Suprapubic skin (tissue), 3 donors: Measurements from ENCODE around the gene ANKRD63.

Experiments used
- CTCF ChIP-seq, 2 donors: fragments of 200-600 bp in 1 of 2; fragments of 450-650 bp in 1 of 2; sonication (generic) in 1 of 2; IDR thresholded peaks; one replicate each; pipeline ENCODE4 v1.5.1; 2016 to 2019; ENCODE audit warnings: antibody characterized with exemption in 2 of 2, mild to moderate bottlenecking in 1 of 2, moderate library complexity in 1 of 2
- EP300 ChIP-seq: sonication (generic); formaldehyde crosslinking; IDR thresholded peaks from one replicate; pipeline ENCODE4 v1.6.1; 2017; ENCODE audit warnings: antibody characterized with exemption
- POLR2A ChIP-seq, 2 donors: fragments of 450-650 bp; IDR thresholded peaks; one replicate each; pipeline ENCODE4 v1.6.1; 2017; ENCODE audit warnings: antibody characterized with exemption in 2 of 2, mild to moderate bottlenecking in 2 of 2, moderate library complexity in 2 of 2

GRCh38 chr15:40317580-40317979 lies 34.7 kb upstream of the ANKRD63 start:
- TF ChIP-seq CTCF (IDR thresholded peaks at IDR 0.05) (no peak), POLR2A (IDR thresholded peaks at IDR 0.05) (no peak), EP300 (no peak)
